Endothelial cell of umbilical vein (primary cell): ENCODE results near the gene DCHS2. TPM values are rescaled to one million over a fixed set of nuclear protein-coding genes. Genes with fewer than 3 reads are reported as not detected.

Experiments used
- BruUV-seq: library from RNA; stranded (reverse); fragments of 400-500 nt; replicated peaks from 2 replicates; lab custom pipeline; 2021; lab: Mats Ljungman, UMichigan
- CTCF ChIA-PET: fragments of 300-600, 350-600 bp; sonication (Branson Sonifier 250); formaldehyde crosslinking; loops from one replicate; lab custom pipeline; 2021; ENCODE audit warnings: antibody characterized with exemption, inconsistent platforms; lab: Charles Lee
- POLR2A ChIA-PET: fragments of 300-600, 350-600 bp; sonication (Branson Sonifier 250); formaldehyde crosslinking; loops from one replicate; lab custom pipeline; 2021; ENCODE audit warnings: antibody characterized with exemption, inconsistent platforms; lab: Charles Lee
- DNase-seq: peaks from one replicate; pipeline ENCODE4 v3.0.0-alpha.2; 2011; ENCODE audit warnings: low read depth, low spot score
- FAIRE-seq: peaks from 2 replicates; lab custom pipeline; 2011; peaks lifted over from hg19 to GRCh38; lab: Jason Lieb, UNC
- H2AFZ ChIP-seq: 2 replicates; pipeline ENCODE4 v1.6.0; 2012; ENCODE audit warnings: low read depth, low read length, control low read depth, inconsistent platforms
- H3K27ac ChIP-seq: 2 replicates; pipeline ENCODE4 v1.5.1; 2011; ENCODE audit warnings: low read depth, mild to moderate bottlenecking, control low read depth, low read length, moderate library complexity; ENCODE audit not compliant: insufficient read depth
- H3K27me3 ChIP-seq, 2 experiments: 2 replicates each; pipeline versions ENCODE4 v1.6.0 to v1.6.1; 2011; ENCODE audit warnings: low read length in 2 of 2, mixed read lengths in 1 of 2; ENCODE audit not compliant: control insufficient read depth in 2 of 2, insufficient read depth in 2 of 2
- H3K36me3 ChIP-seq, 2 experiments: 2 replicates in 1 of 2; 3 replicates in 1 of 2; pipeline ENCODE4 v1.5.1; 2011; ENCODE audit warnings: low read length in 2 of 2, mild to moderate bottlenecking in 1 of 2, moderate library complexity in 1 of 2; ENCODE audit not compliant: control insufficient read depth in 2 of 2, insufficient read depth in 2 of 2; ENCODE audit errors: extremely low read depth in 1 of 2
- H3K4me1 ChIP-seq: 3 replicates; pipeline ENCODE4 v1.5.1; 2011; ENCODE audit warnings: mild to moderate bottlenecking, low read length; ENCODE audit not compliant: control insufficient read depth, insufficient read depth; ENCODE audit errors: extremely low read depth
- H3K4me2 ChIP-seq: 2 replicates; pipeline ENCODE4 v1.6.1; 2011; ENCODE audit warnings: low read length, control low read depth, mixed read lengths; ENCODE audit not compliant: insufficient read depth
- H3K4me3 ChIP-seq, 3 experiments: fragments of 200-600 bp in 1 of 3; sonication (generic), shearing (Covaris generic) in 1 of 3; replicated peaks in 1 of 3; 2 replicates each; pipeline ENCODE4 v1.5.1; 2011 to 2016; ENCODE audit warnings: control low read depth in 3 of 3, low read length in 3 of 3, mild to moderate bottlenecking in 2 of 3, inconsistent platforms in 1 of 3, low read depth in 1 of 3, moderate library complexity in 1 of 3; ENCODE audit not compliant: insufficient read depth in 1 of 3
- H3K79me2 ChIP-seq: 2 replicates; pipeline ENCODE4 v1.6.0; 2012; ENCODE audit warnings: low read length, inconsistent platforms; ENCODE audit not compliant: control insufficient read depth, insufficient read depth
- H3K9ac ChIP-seq: replicated peaks from 2 replicates; pipeline ENCODE3; 2011; ENCODE audit warnings: low read length, control low read depth; ENCODE audit not compliant: insufficient read depth; ENCODE audit errors: extremely low read depth
- H3K9me1 ChIP-seq: replicated peaks from 3 replicates; pipeline ENCODE4 v1.6.0; 2011; ENCODE audit warnings: mild to moderate bottlenecking, low read length; ENCODE audit not compliant: control insufficient read depth, insufficient read depth; ENCODE audit errors: extremely low read depth
- H3K9me3 ChIP-seq: replicated peaks from 2 replicates; pipeline ENCODE4 v1.5.1; 2012; ENCODE audit warnings: low read length, inconsistent platforms; ENCODE audit not compliant: control insufficient read depth, insufficient read depth
- H4K20me1 ChIP-seq: replicated peaks from 2 replicates; pipeline ENCODE3; 2011; ENCODE audit warnings: mild to moderate bottlenecking, low read length; ENCODE audit not compliant: control insufficient read depth, insufficient read depth; ENCODE audit errors: extremely low read depth
- EZH2 ChIP-seq: IDR thresholded peaks from 2 replicates; pipeline ENCODE4 v1.6.1; 2012; ENCODE audit warnings: borderline replicate concordance, low read depth, mild to moderate bottlenecking, moderate library complexity, low read length, inconsistent platforms; ENCODE audit not compliant: severe bottlenecking
- FOS ChIP-seq: IDR thresholded peaks from 2 replicates; pipeline ENCODE4 v1.6.1; 2011; ENCODE audit warnings: mild to moderate bottlenecking, low read length, moderate library complexity, borderline replicate concordance; ENCODE audit not compliant: insufficient read depth
- GATA2 ChIP-seq: IDR thresholded peaks from 2 replicates; pipeline ENCODE4 v1.7.0; 2011; ENCODE audit warnings: low read depth, mild to moderate bottlenecking, moderate library complexity, mixed read lengths, low read length; ENCODE audit not compliant: insufficient read length, insufficient read depth
- JUN ChIP-seq: IDR thresholded peaks from 2 replicates; pipeline ENCODE4 v1.6.1; 2011; ENCODE audit warnings: borderline replicate concordance, low read depth; ENCODE audit not compliant: insufficient read length, insufficient read depth
- MYC ChIP-seq: IDR thresholded peaks from one replicate; pipeline ENCODE4 v1.6.1; 2011; ENCODE audit warnings: mild to moderate bottlenecking, low read depth, low read length
- POLR2A ChIP-seq: IDR thresholded peaks from 2 replicates; pipeline ENCODE4 v1.6.1; 2012; ENCODE audit warnings: low read depth, mild to moderate bottlenecking, control low read depth, low read length
- POLR2AphosphoS5 ChIP-seq: IDR thresholded peaks from 2 replicates; pipeline ENCODE4 v1.6.1; 2012; ENCODE audit warnings: low read depth, mild to moderate bottlenecking, control low read depth, low read length, moderate library complexity; ENCODE audit not compliant: insufficient read depth
- dilution Hi-C: fragments of 300-500 bp; cut with MboI; formaldehyde crosslinking; loops from one replicate; pipeline ENCODE4 v1.15.0; 2019; ENCODE audit warnings: low sequenced_read_pairs; ENCODE audit not compliant: extremely low pct_ligation_motif_present
- intact Hi-C: fragments of 100-400 bp; cut with micrococcal nuclease; formaldehyde crosslinking; loops from one replicate; pipeline ENCODE4 v1.10.0; 2022
- polyA plus RNA-seq, 4 experiments: library from polyadenylated mRNA; depleted of rRNA in 3 of 4; stranded (reverse) in 3 of 4; unstranded in 1 of 4; fragments of >200 nt; gene quantifications; 2 replicates each; pipeline versions ENCODE4 v1.2.1 to v1.2.3, GENCODE V29; 2011 to 2012; ENCODE audit warnings: missing spikeins in 1 of 4
- total RNA-seq: library from RNA; stranded (reverse); gene quantifications from 2 replicates; pipeline ENCODE4 v1.2.3, GENCODE V29; 2021
- TF ChIP-seq, protein P1 (sequence below), 2 donors: IDR thresholded peaks; 1 replicate in 1 of 2; 2 replicates in 1 of 2; pipeline ENCODE4 v1.5.1; 2011; ENCODE audit warnings: low read length in 2 of 2, mild to moderate bottlenecking in 2 of 2, moderate library complexity in 2 of 2, control low read depth in 1 of 2, inconsistent platforms in 1 of 2, low read depth in 1 of 2; ENCODE audit not compliant: insufficient read depth in 1 of 2; ENCODE audit errors: extremely low read depth in 1 of 2
- TF ChIP-seq, protein P2 (sequence below): IDR thresholded peaks from 2 replicates; pipeline ENCODE4 v1.6.1; 2011; ENCODE audit not compliant: insufficient read depth, insufficient read length

The DCHS2 gene
- total and polyA plus RNA-seq, 2 donors (not counting 3 experiments of a cell fraction or from before 2014, with no cell fraction given), result not detected

DNA sequence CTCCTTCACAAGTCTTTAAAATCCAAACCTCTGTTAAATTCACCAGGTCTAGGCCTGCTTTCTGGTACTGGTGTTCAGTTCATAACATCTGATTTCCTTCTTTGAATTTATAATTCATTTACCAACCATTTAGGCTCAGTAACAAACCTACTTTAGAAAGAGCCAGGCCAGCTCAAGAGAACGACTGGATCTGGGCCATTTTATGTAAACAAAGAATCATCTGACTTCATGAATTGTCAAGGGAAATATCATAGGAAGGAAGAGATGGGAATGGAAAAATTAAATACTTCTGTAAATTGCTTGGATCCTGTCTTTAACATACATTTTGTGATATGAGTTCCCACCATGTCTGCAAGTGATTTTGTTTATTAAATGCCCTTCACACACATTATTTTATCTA lies 36.5 kb downstream of the DCHS2 start:
- Histone ChIP-seq H3K4me2 (no peak overlapping the region), H3K9ac (no peak overlapping the region), H3K27ac (no peak overlapping the region), H3K27me3 (no peaks in the 10 kb centered on the region), H3K79me2 (no peaks in the 10 kb centered on the region), H2AFZ (no peak overlapping the region), H3K9me3 (no peaks in the 10 kb centered on the region), H3K36me3 (no peaks in the 10 kb centered on the region), H3K4me3 (no peak overlapping the region), H3K4me1 (no peaks in the 10 kb centered on the region), H3K9me1 (no peaks in the 10 kb centered on the region), H4K20me1 (no peaks in the 10 kb centered on the region)
- TF ChIP-seq MYC (no peak), JUN (no peak), FOS (no peak), EZH2 (no peak), POLR2AphosphoS5 (no peak), POLR2A (no peak), GATA2 (no peak)
- TF ChIP-seq, protein P1, sequence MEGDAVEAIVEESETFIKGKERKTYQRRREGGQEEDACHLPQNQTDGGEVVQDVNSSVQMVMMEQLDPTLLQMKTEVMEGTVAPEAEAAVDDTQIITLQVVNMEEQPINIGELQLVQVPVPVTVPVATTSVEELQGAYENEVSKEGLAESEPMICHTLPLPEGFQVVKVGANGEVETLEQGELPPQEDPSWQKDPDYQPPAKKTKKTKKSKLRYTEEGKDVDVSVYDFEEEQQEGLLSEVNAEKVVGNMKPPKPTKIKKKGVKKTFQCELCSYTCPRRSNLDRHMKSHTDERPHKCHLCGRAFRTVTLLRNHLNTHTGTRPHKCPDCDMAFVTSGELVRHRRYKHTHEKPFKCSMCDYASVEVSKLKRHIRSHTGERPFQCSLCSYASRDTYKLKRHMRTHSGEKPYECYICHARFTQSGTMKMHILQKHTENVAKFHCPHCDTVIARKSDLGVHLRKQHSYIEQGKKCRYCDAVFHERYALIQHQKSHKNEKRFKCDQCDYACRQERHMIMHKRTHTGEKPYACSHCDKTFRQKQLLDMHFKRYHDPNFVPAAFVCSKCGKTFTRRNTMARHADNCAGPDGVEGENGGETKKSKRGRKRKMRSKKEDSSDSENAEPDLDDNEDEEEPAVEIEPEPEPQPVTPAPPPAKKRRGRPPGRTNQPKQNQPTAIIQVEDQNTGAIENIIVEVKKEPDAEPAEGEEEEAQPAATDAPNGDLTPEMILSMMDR (IDR thresholded peaks at IDR 0.05; ENCODE audit: extremely low read depth in 1 of 2, insufficient read depth in 1 of 2, low read depth in 1 of 2, low read length in 2 of 2), result no peak
- TF ChIP-seq, protein P2, sequence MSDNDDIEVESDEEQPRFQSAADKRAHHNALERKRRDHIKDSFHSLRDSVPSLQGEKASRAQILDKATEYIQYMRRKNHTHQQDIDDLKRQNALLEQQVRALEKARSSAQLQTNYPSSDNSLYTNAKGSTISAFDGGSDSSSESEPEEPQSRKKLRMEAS, result no peak
- intact Hi-C loops (no loop called here), dilution Hi-C loops (no loop called here)
- DNase-seq, result no peak
- ChIA-PET CTCF (no interaction called here), POLR2A (no interaction called here)
- no TSS peak for BruUV-seq
- no peak for FAIRE-seq
